ENCODE data around the gene PM20D2.

- TF ChIP-seq POLR2A (IDR thresholded peaks at IDR 0.05; ENCODE audit: low read depth, low read length) (no peak), TAF1 (IDR thresholded peaks at IDR 0.05; ENCODE audit: low read depth, low read length) (no peak)
These were observed 33.9 kb upstream of the PM20D2 start for GRCh38 chr6:89111933-89112332.

Measured in GM12891 (cell line).